GM21576 (cell line): ENCODE measurements around the gene MEF2A.

Source experiments
- ATAC-seq: cut with Tn5 transposase; IDR thresholded peaks from one replicate; pipeline ENCODE4 v1.9.1; 2021; ENCODE audit warnings: mild to moderate bottlenecking, moderate library complexity; ENCODE audit not compliant: unreplicated experiment

Gene MEF2A

GRCh38 chr15:99702895-99703602, 137.3 kb downstream of the MEF2A start:
- ATAC-seq, result no peak

GRCh38 chr15:99703603-99704443, 138.0 kb downstream of the MEF2A start:
- ATAC-seq, result peak; percentile 59

GRCh38 chr15:99704444-99704838, 138.7 kb downstream of the MEF2A start:
- ATAC-seq, result peak; percentile 60

GRCh38 chr15:99706557-99707303, 140.9 kb downstream of the MEF2A start:
- no peak for ATAC-seq

GRCh38 chr15:99707473-99708270, 141.9 kb downstream of the MEF2A start:
- no peak for ATAC-seq

- ATAC-seq, result no peak
Observed at GRCh38 chr15:99708563-99708962, 142.8 kb downstream of the MEF2A start.

- no peak for ATAC-seq
Observed at GRCh38 chr15:99709243-99709986, 143.6 kb downstream of the MEF2A start.

GRCh38 chr15:99711625-99712024, 145.8 kb downstream of the MEF2A start:
- no peak for ATAC-seq

- ATAC-seq, result no peak
Observed at GRCh38 chr15:99712415-99712814, 146.6 kb downstream of the MEF2A start.

GRCh38 chr15:99716540-99717095, 150.8 kb downstream of the MEF2A start:
- no peak for ATAC-seq

GRCh38 chr15:99717161-99718009, 151.6 kb downstream of the MEF2A start:
- ATAC-seq, result peak; percentile 34

GRCh38 chr15:99718421-99718820, 152.6 kb downstream of the MEF2A start:
- ATAC-seq, result no peak

GRCh38 chr15:99719096-99719541, 153.3 kb downstream of the MEF2A start:
- ATAC-seq, result peak; percentile 72

GRCh38 chr15:99720533-99720932, 154.7 kb downstream of the MEF2A start:
- ATAC-seq, result no peak

- no peak for ATAC-seq
Observed at GRCh38 chr15:99721104-99721778, 155.5 kb downstream of the MEF2A start.

- ATAC-seq, result no peak
Observed at GRCh38 chr15:99721896-99722295, 156.1 kb downstream of the MEF2A start.

- no peak for ATAC-seq
Observed at GRCh38 chr15:99722406-99722805, 156.6 kb downstream of the MEF2A start.

- no peak for ATAC-seq
Observed at GRCh38 chr15:99726333-99726732, 160.5 kb downstream of the MEF2A start.
